Trophoblast cell (in vitro differentiated cells and primary cell): Measurements from ENCODE around the gene OR52J3.
"Not testable (repeated sequence)": the region's sequence is repeated elsewhere in the genome, so short reads cannot be mapped to it uniquely, and the experiment has no call there.

ENCODE experiments used
- DNase-seq, 2 donors: peaks; one replicate each; pipeline ENCODE4 v3.0.0-alpha.2; 2016
- H2AFZ ChIP-seq: 2 replicates; pipeline ENCODE4 v1.6.1; 2013; ENCODE audit warnings: low read length, moderate library complexity, mild to moderate bottlenecking; ENCODE audit not compliant: insufficient read depth, poor library complexity
- H2AK5ac ChIP-seq: 2 replicates; pipeline ENCODE4 v1.6.1; 2013; ENCODE audit warnings: mild to moderate bottlenecking, low read length
- H2BK120ac ChIP-seq: 2 replicates; pipeline ENCODE4 v1.6.1; 2013; ENCODE audit warnings: low read length, mild to moderate bottlenecking, moderate library complexity; ENCODE audit not compliant: insufficient read depth, poor library complexity
- H2BK12ac ChIP-seq: 2 replicates; pipeline ENCODE4 v1.6.1; 2013; ENCODE audit warnings: mild to moderate bottlenecking, low read length, moderate library complexity
- H2BK5ac ChIP-seq: 2 replicates; pipeline ENCODE4 v1.6.1; 2013; ENCODE audit warnings: low read length, low read depth, moderate library complexity, mild to moderate bottlenecking; ENCODE audit not compliant: poor library complexity
- H3K14ac ChIP-seq: 2 replicates; pipeline ENCODE4 v1.6.1; 2013; ENCODE audit warnings: mild to moderate bottlenecking, low read length
- H3K18ac ChIP-seq: 2 replicates; pipeline ENCODE4 v1.6.1; 2013; ENCODE audit warnings: mild to moderate bottlenecking, low read length
- H3K23ac ChIP-seq: 2 replicates; pipeline ENCODE4 v1.6.1; 2013; ENCODE audit warnings: low read length
- H3K27ac ChIP-seq: 2 replicates; pipeline ENCODE4 v1.5.1; 2013; ENCODE audit warnings: low read depth, mild to moderate bottlenecking, inconsistent platforms, low read length, moderate library complexity
- H3K27me3 ChIP-seq: 2 replicates; pipeline ENCODE4 v1.6.1; 2013; ENCODE audit warnings: inconsistent platforms, mild to moderate bottlenecking, low read length, moderate library complexity; ENCODE audit not compliant: insufficient read depth
- H3K36me3 ChIP-seq, 2 experiments: 1 replicate in 1 of 2; 2 replicates in 1 of 2; pipeline ENCODE4 v1.6.1; 2013; ENCODE audit warnings: low read length in 2 of 2, mild to moderate bottlenecking in 2 of 2, moderate library complexity in 1 of 2; ENCODE audit not compliant: insufficient read depth in 2 of 2, control insufficient read depth in 1 of 2
- H3K4ac ChIP-seq: 2 replicates; pipeline ENCODE4 v1.6.1; 2013; ENCODE audit warnings: low read depth, mild to moderate bottlenecking, low read length, moderate library complexity
- H3K4me1 ChIP-seq, 2 experiments: 1 replicate in 1 of 2; 2 replicates in 1 of 2; pipeline ENCODE4 v1.6.1; 2013; ENCODE audit warnings: low read length in 2 of 2, mild to moderate bottlenecking in 2 of 2, moderate library complexity in 1 of 2; ENCODE audit not compliant: insufficient read depth in 2 of 2, control insufficient read depth in 1 of 2
- H3K4me2 ChIP-seq: 2 replicates; pipeline ENCODE4 v1.6.1; 2013; ENCODE audit warnings: inconsistent platforms, mild to moderate bottlenecking, low read length, moderate library complexity
- H3K4me3 ChIP-seq: 2 replicates; pipeline ENCODE4 v1.5.1; 2013; ENCODE audit warnings: mild to moderate bottlenecking, low read depth, low read length, inconsistent platforms
- H3K79me1 ChIP-seq: one replicate; pipeline ENCODE4 v1.6.1; 2013; ENCODE audit warnings: low read length
- H3K79me2 ChIP-seq: 2 replicates; pipeline ENCODE4 v1.6.1; 2013; ENCODE audit warnings: low read length, mild to moderate bottlenecking; ENCODE audit not compliant: control insufficient read depth, insufficient read depth, poor library complexity
- H3K9ac ChIP-seq: 2 replicates; pipeline ENCODE4 v1.6.1; 2013; ENCODE audit warnings: mild to moderate bottlenecking, low read length
- H3K9me3 ChIP-seq: 2 replicates; pipeline ENCODE4 v1.6.1; 2013; ENCODE audit warnings: low read depth, mild to moderate bottlenecking, control low read depth, inconsistent platforms, low read length; ENCODE audit not compliant: insufficient read depth
- H4K12ac ChIP-seq: 2 replicates; pipeline ENCODE4 v1.6.1; 2013; ENCODE audit warnings: low read depth, mild to moderate bottlenecking, low read length, moderate library complexity
- H4K8ac ChIP-seq: 2 replicates; pipeline ENCODE4 v1.6.1; 2013; ENCODE audit warnings: low read depth, mild to moderate bottlenecking, low read length, moderate library complexity
- H4K91ac ChIP-seq: one replicate; pipeline ENCODE4 v1.6.1; 2013; ENCODE audit warnings: low read depth, mild to moderate bottlenecking, low read length, moderate library complexity
- WGBS: extraction: QIAGEN DNeasy Blood & Tissue Kit; methylation state at CpG from one replicate; pipeline ENCODE4 v1.1.7; 2013; ENCODE audit warnings: missing lambda C conversion rate; ENCODE audit not compliant: insufficient read length, insufficient coverage; ENCODE audit errors: extremely low coverage; 5-methylcytosine and 5-hydroxymethylcytosine counted together

The OR52J3 gene

GRCh38 chr11:5046754-5047330 is 516 bp downstream of the OR52J3 start:
- Histone ChIP-seq H3K27ac (no peak overlapping the region), H3K27me3 (no peaks in the 10 kb centered on the region), H3K79me2 (no peaks in the 10 kb centered on the region), H3K79me1 (no peaks in the 10 kb centered on the region), H2AK5ac (no peak overlapping the region), H3K4me1 (no peaks in the 10 kb centered on the region), H3K23ac (no peak overlapping the region), H2BK12ac (no peak overlapping the region), H3K14ac (no peak overlapping the region), H3K4me2 (no peak overlapping the region), H4K91ac (no peak overlapping the region), H3K18ac (no peak overlapping the region), H2AFZ (no peak overlapping the region), H3K36me3 (no peaks in the 10 kb centered on the region), H3K9me3 (no peaks in the 10 kb centered on the region), H2BK120ac (no peak overlapping the region), H3K9ac (no peak overlapping the region), H4K12ac (no peak overlapping the region), H4K8ac (no peak overlapping the region), H3K4ac (no peak overlapping the region), H3K4me3 (no peak overlapping the region), H2BK5ac (no peak overlapping the region)
- WGBS: no CpG with 5 or more reads among the region's 15 CpGs
- DNase-seq: peak; percentile 52 to 78

- H3K4ac ChIP-seq, H3K27ac ChIP-seq, H3K27me3 ChIP-seq, H3K9me3 ChIP-seq, H3K36me3 ChIP-seq, H3K4me2 ChIP-seq, H3K23ac ChIP-seq, H3K14ac ChIP-seq, H2AFZ ChIP-seq, H4K91ac ChIP-seq, H2BK120ac ChIP-seq, H3K4me1 ChIP-seq, H3K4me3 ChIP-seq, DNase-seq, H4K8ac ChIP-seq, H4K12ac ChIP-seq, H2BK12ac ChIP-seq, H3K9ac ChIP-seq, H3K79me2 ChIP-seq, H3K79me1 ChIP-seq, H2AK5ac ChIP-seq, H2BK5ac ChIP-seq, H3K18ac ChIP-seq: not testable (repeated sequence)
- WGBS: no CpG with 5 or more reads among the region's 5 CpGs
Observed at GRCh38 chr11:5058679-5059078, 12.4 kb downstream of the OR52J3 start.

- no peak within 1 kb of the TSS for H3K27ac ChIP-seq
- no peak within 1 kb of the TSS for H3K14ac ChIP-seq
- no peaks in the 10 kb centered on the region for H3K79me2 ChIP-seq
- H3K23ac ChIP-seq: no peak within 1 kb of the TSS
- H2BK5ac ChIP-seq: no peak within 1 kb of the TSS
- no peaks in the 10 kb centered on the region for H3K27me3 ChIP-seq
- DNase-seq: no peak
- H3K4me2 ChIP-seq: no peak within 1 kb of the TSS
- H2AK5ac ChIP-seq: no peak within 1 kb of the TSS
- H3K4me3 ChIP-seq: no peak within 1 kb of the TSS
- H3K4me1 ChIP-seq: no peaks in the 10 kb centered on the region
- H2BK120ac ChIP-seq: no peak within 1 kb of the TSS
- no peaks in the 10 kb centered on the region for H3K79me1 ChIP-seq
- H3K9me3 ChIP-seq: no peaks in the 10 kb centered on the region
- H2BK12ac ChIP-seq: no peak within 1 kb of the TSS
- H3K9ac ChIP-seq: no peak within 1 kb of the TSS
- H3K18ac ChIP-seq: no peak within 1 kb of the TSS
- no peak within 1 kb of the TSS for H4K91ac ChIP-seq
- H3K36me3 ChIP-seq: no peaks in the 10 kb centered on the region
- no peak within 1 kb of the TSS for H3K4ac ChIP-seq
- H4K12ac ChIP-seq: no peak within 1 kb of the TSS
- H2AFZ ChIP-seq: no peak within 1 kb of the TSS
- H4K8ac ChIP-seq: no peak within 1 kb of the TSS
- WGBS: no CpG with 5 or more reads among the region's 3 CpGs
Observed at GRCh38 chr11:5059391-5059790, 13.1 kb downstream of the OR52J3 start, which contains the start of gene OR52E2. TSS of gene OR52E2 (minus strand) at chr11:5059627. CDS start at chr11:5059627, 0 bp downstream.

DNA sequence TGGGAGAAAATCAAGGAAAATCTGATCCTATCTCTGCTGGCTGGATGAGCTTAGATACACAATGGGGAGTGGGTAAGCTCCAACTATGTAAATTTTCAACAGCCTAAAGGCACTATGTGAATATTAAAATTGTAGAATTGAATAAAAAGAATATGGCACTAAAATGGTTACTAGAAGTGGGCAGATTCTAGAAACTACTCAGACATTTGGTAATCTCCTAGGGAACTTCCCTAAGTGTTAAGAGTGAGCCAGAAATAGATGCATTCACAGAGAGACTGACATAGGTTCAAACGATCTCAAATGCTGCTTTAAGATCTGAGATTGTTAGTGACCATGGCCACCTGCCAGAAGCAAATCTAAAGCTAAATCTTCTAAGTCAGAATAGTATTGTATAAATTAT is 18.7 kb downstream of the OR52J3 start:
- Histone ChIP-seq H3K27ac (no peak overlapping the region), H3K36me3 (no peaks in the 10 kb centered on the region), H3K4me2 (no peak overlapping the region), H3K9me3 (no peaks in the 10 kb centered on the region), H3K79me1 (no peaks in the 10 kb centered on the region), H3K9ac (no peak overlapping the region), H3K79me2 (no peaks in the 10 kb centered on the region), H2BK120ac (no peak overlapping the region), H2BK12ac (no peak overlapping the region), H4K91ac (no peak overlapping the region), H2AFZ (no peak overlapping the region), H2BK5ac (no peak overlapping the region), H4K12ac (no peak overlapping the region), H2AK5ac (no peak overlapping the region), H3K4me1 (no peaks in the 10 kb centered on the region), H3K18ac (no peak overlapping the region), H3K4me3 (no peak overlapping the region), H4K8ac (no peak overlapping the region), H3K4ac (no peak overlapping the region), H3K27me3 (no peaks in the 10 kb centered on the region), H3K14ac (no peak overlapping the region), H3K23ac (no peak overlapping the region)
- no CpG with 5 or more reads among the region's 1 CpG for WGBS
- DNase-seq: no peak
